Right lobe of liver (tissue), 6 donors: ENCODE measurements around the gene LRP1. TPM values are rescaled to one million over a fixed set of nuclear protein-coding genes. Genes with fewer than 3 reads are reported as not detected.

Experiments
- ATAC-seq, 4 donors: fragments of 200-7000 bp; cut with Tn5 transposase; one replicate each; pipeline ENCODE4 v1.9.1; 2020; ENCODE audit warnings: mild to moderate bottlenecking in 4 of 4, moderate library complexity in 4 of 4
- DNase-seq, 3 donors: peaks; one replicate each; pipeline ENCODE4 v3.0.0-alpha.2; 2020
- H3K27ac ChIP-seq, 3 donors: fragments of 200-600 bp; one replicate each; pipeline ENCODE4 v1.8.0; 2022
- H3K27me3 ChIP-seq, 2 donors: fragments of 200-600 bp; one replicate each; pipeline ENCODE4 v1.8.0; 2022
- H3K36me3 ChIP-seq, 4 donors: fragments of 200-600 bp; sonication (generic) in 1 of 4; one replicate each; pipeline versions ENCODE4 v1.5.1 to v1.8.0; 2017 to 2022; ENCODE audit warnings: control low read depth in 1 of 4
- H3K4me1 ChIP-seq, 4 donors: fragments of 200-600 bp; sonication (generic) in 1 of 4; one replicate each; pipeline versions ENCODE4 v1.5.1 to v1.8.0; 2017 to 2022; ENCODE audit warnings: control low read depth in 1 of 4
- H3K4me3 ChIP-seq, 3 donors: fragments of 200-600 bp; one replicate each; pipeline ENCODE4 v1.8.0; 2022
- H3K9me3 ChIP-seq, 4 donors: fragments of 200-600 bp; sonication (generic) in 1 of 4; one replicate each; pipeline versions ENCODE4 v1.5.1 to v1.8.0; 2017 to 2022; ENCODE audit warnings: control low read depth in 1 of 4
- POLR2A ChIP-seq: fragments of 450-650 bp; IDR thresholded peaks from one replicate; pipeline ENCODE4 v1.6.1; 2017; ENCODE audit warnings: antibody characterized with exemption, mild to moderate bottlenecking
- WGBS: methylation state at CpG from one replicate; pipeline ENCODE4 v1.1.6; 2018; ENCODE audit warnings: low coverage, low lambda C conversion rate; ENCODE audit not compliant: insufficient coverage; ENCODE audit errors: missing lambda C conversion rate; 5-methylcytosine and 5-hydroxymethylcytosine counted together
- intact Hi-C, 2 donors: fragments of 100-400 bp; cut with DNase I; formaldehyde crosslinking; loops; one replicate each; pipeline versions ENCODE4 v1.11.2 to v1.14.1; 2022
- total RNA-seq, 6 experiments: library from RNA; depleted of rRNA in 2 of 6; stranded (reverse); fragments of >200 nt in 2 of 6; fragmentation: NEBNext Ultra II Directional in 3 of 6; extraction: Animal tissue kit (Norgen Biotek cat#: 25700) in 3 of 6; gene quantifications; one replicate each; pipeline versions ENCODE4 v1.1.0 to v1.2.4, GENCODE V29; 2016 to 2023
- TF ChIP-seq, protein P1 (sequence below), 4 donors: fragments of 200-600 bp in 3 of 4; fragments of 450-650 bp in 1 of 4; IDR thresholded peaks; one replicate each; pipeline versions ENCODE4 v1.5.1 to v1.8.0; 2016 to 2022; ENCODE audit warnings: antibody characterized with exemption in 4 of 4, mild to moderate bottlenecking in 2 of 4
- donor health status: DM: no; HTN: yes; CAD: no.
- donor health status: DM: no; HTN: no; CAD: no.
- donor health status: DM: no; HTN: no; CAD: no.
- donor health status: DM: no; HTN: yes; CAD: no.
- donor health status: DM: no; HTN: yes; CAD: no.

Gene LRP1
- total RNA-seq, 6 experiments from 2014 or later, result 268 to 387 (median 301) TPM

DNA sequence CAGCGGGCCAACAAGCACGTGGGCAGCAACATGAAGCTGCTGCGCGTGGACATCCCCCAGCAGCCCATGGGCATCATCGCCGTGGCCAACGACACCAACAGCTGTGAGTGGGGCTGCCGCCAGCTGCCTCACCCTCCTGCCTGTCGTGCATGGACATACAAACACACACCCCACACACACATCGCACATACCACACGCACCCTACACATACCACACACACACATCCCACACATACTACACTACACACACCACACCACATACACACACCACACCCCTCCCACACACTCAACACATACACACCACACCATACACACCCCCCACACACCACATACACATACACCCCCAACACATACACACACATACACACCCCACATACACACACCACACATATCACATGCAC is 63.1 kb downstream of the LRP1 start:
- TF ChIP-seq, protein P1, sequence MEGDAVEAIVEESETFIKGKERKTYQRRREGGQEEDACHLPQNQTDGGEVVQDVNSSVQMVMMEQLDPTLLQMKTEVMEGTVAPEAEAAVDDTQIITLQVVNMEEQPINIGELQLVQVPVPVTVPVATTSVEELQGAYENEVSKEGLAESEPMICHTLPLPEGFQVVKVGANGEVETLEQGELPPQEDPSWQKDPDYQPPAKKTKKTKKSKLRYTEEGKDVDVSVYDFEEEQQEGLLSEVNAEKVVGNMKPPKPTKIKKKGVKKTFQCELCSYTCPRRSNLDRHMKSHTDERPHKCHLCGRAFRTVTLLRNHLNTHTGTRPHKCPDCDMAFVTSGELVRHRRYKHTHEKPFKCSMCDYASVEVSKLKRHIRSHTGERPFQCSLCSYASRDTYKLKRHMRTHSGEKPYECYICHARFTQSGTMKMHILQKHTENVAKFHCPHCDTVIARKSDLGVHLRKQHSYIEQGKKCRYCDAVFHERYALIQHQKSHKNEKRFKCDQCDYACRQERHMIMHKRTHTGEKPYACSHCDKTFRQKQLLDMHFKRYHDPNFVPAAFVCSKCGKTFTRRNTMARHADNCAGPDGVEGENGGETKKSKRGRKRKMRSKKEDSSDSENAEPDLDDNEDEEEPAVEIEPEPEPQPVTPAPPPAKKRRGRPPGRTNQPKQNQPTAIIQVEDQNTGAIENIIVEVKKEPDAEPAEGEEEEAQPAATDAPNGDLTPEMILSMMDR (IDR thresholded peaks at IDR 0.05), result no peak
- TF ChIP-seq POLR2A, result no peak
- ATAC-seq (peak in 1 of 4 donors; percentile 5), DNase-seq (no peak)
- Histone ChIP-seq H3K4me3 (no peak overlapping the region), H3K27me3 (no peaks in the 10 kb centered on the region), H3K27ac (no peak overlapping the region), H3K36me3 (peaks cover 19 to 94% (median 68%) of the 10 kb centered on the region in 4 donors), H3K9me3 (no peaks in the 10 kb centered on the region), H3K4me1 (no peaks in the 10 kb centered on the region)
- intact Hi-C loops, result no loop called here
- 60% methylated on average over 1 of the region's 11 CpGs for WGBS

DNA sequence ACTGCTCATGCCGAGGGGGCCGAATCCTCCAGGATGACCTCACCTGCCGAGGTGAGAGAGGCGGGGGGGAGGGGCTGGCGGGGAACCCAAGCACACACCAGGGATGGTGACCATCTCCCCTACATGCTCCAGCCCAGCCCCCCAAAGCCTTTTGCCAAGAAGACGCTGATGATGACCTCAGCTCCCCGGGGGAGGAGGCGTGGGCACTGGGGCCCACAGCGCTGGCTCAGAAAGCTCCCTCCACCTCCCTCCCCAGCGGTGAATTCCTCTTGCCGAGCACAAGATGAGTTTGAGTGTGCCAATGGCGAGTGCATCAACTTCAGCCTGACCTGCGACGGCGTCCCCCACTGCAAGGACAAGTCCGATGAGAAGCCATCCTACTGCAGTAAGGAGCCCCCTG is 64.6 kb downstream of the LRP1 start:
- Histone ChIP-seq H3K4me3 (no peak overlapping the region), H3K4me1 (no peaks in the 10 kb centered on the region), H3K27me3 (no peaks in the 10 kb centered on the region), H3K36me3 (peaks cover 12 to 94% (median 68%) of the 10 kb centered on the region in 4 donors), H3K27ac (no peak overlapping the region), H3K9me3 (no peaks in the 10 kb centered on the region)
- no CpG with 5 or more reads among the region's 16 CpGs for WGBS
- TF ChIP-seq, protein P1 (IDR thresholded peaks at IDR 0.05), result no peak
- TF ChIP-seq POLR2A, result no peak
- DNase-seq (no peak), ATAC-seq (no peak)
- intact Hi-C loops, result no loop called here

DNA sequence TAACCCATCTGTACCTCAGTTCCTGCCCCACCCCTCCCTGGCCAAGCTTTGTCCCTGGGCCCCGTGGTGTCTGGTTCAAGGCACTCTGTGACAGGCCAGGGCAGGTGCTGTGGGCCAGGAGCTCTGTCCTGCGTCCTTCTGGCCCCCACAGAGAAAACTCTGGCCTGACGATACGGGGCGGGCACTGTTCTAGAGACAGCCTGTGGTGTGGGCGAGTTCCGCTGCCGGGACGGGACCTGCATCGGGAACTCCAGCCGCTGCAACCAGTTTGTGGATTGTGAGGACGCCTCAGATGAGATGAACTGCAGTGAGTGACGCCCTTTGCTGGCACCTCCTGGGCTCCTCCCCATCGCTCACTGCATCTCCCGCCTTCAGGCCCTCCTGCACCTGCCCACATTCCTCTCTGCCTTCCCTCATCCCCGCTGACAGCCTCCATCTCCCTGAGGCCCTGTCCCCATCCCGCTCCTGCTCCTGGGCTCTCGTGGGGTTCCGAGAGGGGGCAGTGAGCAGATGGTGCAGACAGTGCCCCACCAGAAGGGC is 65.5 kb downstream of the LRP1 start:
- no peak overlapping the region for H3K4me3 ChIP-seq
- 83% methylated on average over 11 of the region's 19 CpGs for WGBS
- peaks cover 12 to 94% (median 67%) of the 10 kb centered on the region in 4 donors for H3K36me3 ChIP-seq
- no peak for DNase-seq
- ATAC-seq, result no peak
- no peak overlapping the region for H3K27ac ChIP-seq
- H3K27me3 ChIP-seq, result no peaks in the 10 kb centered on the region
- H3K9me3 ChIP-seq, result no peaks in the 10 kb centered on the region
- intact Hi-C loops, result no loop called here
- no peaks in the 10 kb centered on the region for H3K4me1 ChIP-seq
- TF ChIP-seq POLR2A, result no peak
- TF ChIP-seq, protein P1 (IDR thresholded peaks at IDR 0.05), result no peak

GRCh38 chr12:57194253-57194652 is 66.0 kb downstream of the LRP1 start:
- no peaks in the 10 kb centered on the region for H3K27me3 ChIP-seq
- 87% methylated on average over 3 of the region's 18 CpGs for WGBS
- DNase-seq (no peak), ATAC-seq (no peak)
- intact Hi-C loops, result no loop called here
- peaks cover 12 to 94% (median 67%) of the 10 kb centered on the region in 4 donors for H3K36me3 ChIP-seq
- no peaks in the 10 kb centered on the region for H3K4me1 ChIP-seq
- H3K4me3 ChIP-seq, result no peak overlapping the region
- H3K9me3 ChIP-seq, result no peaks in the 10 kb centered on the region
- no peak overlapping the region for H3K27ac ChIP-seq
- TF ChIP-seq, protein P1 (IDR thresholded peaks at IDR 0.05), result no peak
- TF ChIP-seq POLR2A, result no peak

- no peak for DNase-seq
- Histone ChIP-seq H3K27me3 (no peaks in the 10 kb centered on the region), H3K4me3 (no peak overlapping the region), H3K9me3 (no peaks in the 10 kb centered on the region), H3K36me3 (peaks cover 12 to 93% (median 70%) of the 10 kb centered on the region in 4 donors), H3K4me1 (no peaks in the 10 kb centered on the region), H3K27ac (no peak overlapping the region)
- intact Hi-C loops, result no loop called here
- TF ChIP-seq, protein P1 (IDR thresholded peaks at IDR 0.05), result no peak
- TF ChIP-seq POLR2A, result no peak
- no peak for ATAC-seq
- WGBS, result 94% methylated on average over 7 of the region's 19 CpGs
Measured at GRCh38 chr12:57195186-57195585, 66.9 kb downstream of the LRP1 start.
